Measurements from ENCODE around the gene ZG16B. TPM values are rescaled to one million over a fixed set of nuclear protein-coding genes. Genes with fewer than 3 reads are reported as not detected.

ZG16B gene
- total RNA-seq, 6 experiments from 2014 or later, result 0.24 to 1.6 (median 0.50) TPM; not detected in 2

DNA sequence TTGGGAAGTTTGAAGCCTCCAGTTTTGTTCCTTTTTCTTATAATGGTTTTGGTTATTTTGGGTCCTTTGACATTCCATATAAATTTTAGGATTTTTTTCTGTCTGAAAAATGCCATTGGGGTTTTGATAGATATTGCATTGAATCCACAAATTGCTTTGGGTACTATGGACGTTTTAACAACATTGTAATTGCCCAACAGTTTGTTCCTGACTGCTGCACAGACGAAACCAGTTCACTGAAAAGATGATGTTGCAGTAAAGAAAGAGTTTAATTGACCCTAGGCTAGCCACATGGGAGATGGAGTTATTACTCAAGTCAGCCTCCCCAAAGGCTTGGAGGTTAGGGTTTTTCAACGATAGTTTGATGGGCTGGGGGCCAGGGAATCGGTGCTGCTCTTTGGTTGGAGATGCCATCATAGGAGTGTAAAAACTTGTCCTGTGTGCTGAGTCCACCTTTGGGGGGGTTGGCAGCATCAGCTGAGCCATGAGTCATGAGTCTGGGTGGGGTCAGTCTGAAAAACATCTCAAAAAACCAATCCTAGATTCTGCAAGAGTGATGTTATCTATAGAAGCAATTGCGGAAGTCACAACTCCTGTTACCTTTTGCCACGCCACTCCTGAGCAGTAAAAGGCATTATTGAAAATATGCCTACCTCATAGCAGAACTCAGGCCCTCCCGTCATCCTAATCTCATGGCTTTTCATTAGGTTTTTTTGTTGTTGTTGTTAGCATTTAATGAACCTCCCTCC lies 34.5 kb upstream of the ZG16B start:
- 42% methylated on average over 7 of the region's 7 CpGs for WGBS (ENCODE audit: insufficient coverage, low coverage, low lambda C conversion rate, missing lambda C conversion rate)
- peak in 1 of 3 donors; percentile 1 for DNase-seq
- Histone ChIP-seq H3K27ac (no peak overlapping the region), H3K36me3 (no peaks in the 10 kb centered on the region), H3K27me3 (no peaks in the 10 kb centered on the region), H3K4me1 (no peaks in the 10 kb centered on the region), H3K9me3 (no peaks in the 10 kb centered on the region), H3K4me3 (no peak overlapping the region)
- TF ChIP-seq, protein P1, sequence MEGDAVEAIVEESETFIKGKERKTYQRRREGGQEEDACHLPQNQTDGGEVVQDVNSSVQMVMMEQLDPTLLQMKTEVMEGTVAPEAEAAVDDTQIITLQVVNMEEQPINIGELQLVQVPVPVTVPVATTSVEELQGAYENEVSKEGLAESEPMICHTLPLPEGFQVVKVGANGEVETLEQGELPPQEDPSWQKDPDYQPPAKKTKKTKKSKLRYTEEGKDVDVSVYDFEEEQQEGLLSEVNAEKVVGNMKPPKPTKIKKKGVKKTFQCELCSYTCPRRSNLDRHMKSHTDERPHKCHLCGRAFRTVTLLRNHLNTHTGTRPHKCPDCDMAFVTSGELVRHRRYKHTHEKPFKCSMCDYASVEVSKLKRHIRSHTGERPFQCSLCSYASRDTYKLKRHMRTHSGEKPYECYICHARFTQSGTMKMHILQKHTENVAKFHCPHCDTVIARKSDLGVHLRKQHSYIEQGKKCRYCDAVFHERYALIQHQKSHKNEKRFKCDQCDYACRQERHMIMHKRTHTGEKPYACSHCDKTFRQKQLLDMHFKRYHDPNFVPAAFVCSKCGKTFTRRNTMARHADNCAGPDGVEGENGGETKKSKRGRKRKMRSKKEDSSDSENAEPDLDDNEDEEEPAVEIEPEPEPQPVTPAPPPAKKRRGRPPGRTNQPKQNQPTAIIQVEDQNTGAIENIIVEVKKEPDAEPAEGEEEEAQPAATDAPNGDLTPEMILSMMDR (IDR thresholded peaks at IDR 0.05), result no peak
- no peak for TF ChIP-seq POLR2A (IDR thresholded peaks at IDR 0.05)
- intact Hi-C loops (cut with DNase I), result no loop called here
- ATAC-seq, result no peak

DNA sequence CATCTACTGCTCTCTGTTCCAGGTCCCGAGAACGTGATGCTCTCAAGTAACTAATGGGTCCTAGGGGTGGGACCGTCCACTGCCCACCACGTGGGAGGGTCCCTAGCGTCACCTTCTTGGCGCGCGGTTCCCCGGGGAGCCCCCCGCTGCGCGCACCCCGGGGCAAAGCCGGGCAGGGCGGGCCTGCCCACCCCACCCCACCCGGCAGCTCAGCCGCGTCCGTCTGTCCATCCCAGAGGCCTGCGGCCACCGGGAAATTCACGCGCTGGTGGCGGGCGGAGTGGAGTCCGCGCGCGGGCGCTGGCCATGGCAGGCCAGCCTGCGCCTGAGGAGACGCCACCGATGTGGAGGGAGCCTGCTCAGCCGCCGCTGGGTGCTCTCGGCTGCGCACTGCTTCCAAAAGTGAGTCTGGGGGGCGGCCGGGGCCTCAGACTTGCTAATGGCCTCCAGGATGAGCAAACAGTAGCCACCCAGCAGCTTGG lies 31.3 kb upstream of the ZG16B start:
- intact Hi-C loops (cut with DNase I), result no loop called here
- TF ChIP-seq, protein P1 (IDR thresholded peaks at IDR 0.05), result no peak
- TF ChIP-seq POLR2A (IDR thresholded peaks at IDR 0.05), result no peak

DNA sequence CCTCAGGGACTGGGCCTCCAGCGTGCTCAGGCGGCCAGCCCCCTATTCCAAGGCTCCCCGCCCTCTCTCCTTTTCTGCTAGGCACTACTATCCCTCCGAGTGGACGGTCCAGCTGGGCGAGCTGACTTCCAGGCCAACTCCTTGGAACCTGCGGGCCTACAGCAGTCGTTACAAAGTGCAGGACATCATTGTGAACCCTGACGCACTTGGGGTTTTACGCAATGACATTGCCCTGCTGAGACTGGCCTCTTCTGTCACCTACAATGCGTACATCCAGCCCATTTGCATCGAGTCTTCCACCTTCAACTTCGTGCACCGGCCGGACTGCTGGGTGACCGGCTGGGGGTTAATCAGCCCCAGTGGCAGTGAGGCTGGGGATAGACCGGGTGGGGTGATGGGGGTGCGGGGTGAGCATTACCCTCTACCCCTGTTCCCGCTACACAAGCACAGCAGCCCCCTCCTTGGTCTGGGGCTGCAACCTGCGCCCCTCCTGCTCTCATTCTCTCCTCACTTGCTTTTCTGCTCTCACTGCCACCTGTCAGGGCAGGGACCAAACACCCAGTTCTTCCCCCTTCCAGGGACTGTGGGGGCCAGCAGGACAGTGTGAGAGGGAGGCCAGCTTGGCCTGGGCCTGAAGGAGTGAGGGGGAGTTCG lies 30.8 kb upstream of the ZG16B start:
- no peak overlapping the region for H3K4me3 ChIP-seq
- no peaks in the 10 kb centered on the region for H3K4me1 ChIP-seq
- intact Hi-C loops (cut with DNase I), result no loop called here
- DNase-seq (peak in 1 of 3 donors; percentile 28), ATAC-seq (no peak)
- H3K9me3 ChIP-seq, result no peaks in the 10 kb centered on the region
- no peak overlapping the region for H3K27ac ChIP-seq
- WGBS (ENCODE audit: insufficient coverage, low coverage, low lambda C conversion rate, missing lambda C conversion rate), result 80% methylated on average over 8 of the region's 21 CpGs
- no peaks in the 10 kb centered on the region for H3K36me3 ChIP-seq
- no peaks in the 10 kb centered on the region for H3K27me3 ChIP-seq
- TF ChIP-seq, protein P1 (IDR thresholded peaks at IDR 0.05), result no peak
- no peak for TF ChIP-seq POLR2A (IDR thresholded peaks at IDR 0.05)

More for the DNA sequence above, 31.3 kb upstream of the ZG16B start:
- DNase-seq, result no peak
- H3K27ac ChIP-seq, result no peak overlapping the region
- no CpG with 5 or more reads among the region's 39 CpGs for WGBS (ENCODE audit: insufficient coverage, low coverage, low lambda C conversion rate, missing lambda C conversion rate)
- H3K9me3 ChIP-seq, result no peaks in the 10 kb centered on the region
- no peak overlapping the region for H3K4me3 ChIP-seq
- no peaks in the 10 kb centered on the region for H3K4me1 ChIP-seq
- no peaks in the 10 kb centered on the region for H3K36me3 ChIP-seq
- no peak for ATAC-seq
- H3K27me3 ChIP-seq, result no peaks in the 10 kb centered on the region

DNA sequence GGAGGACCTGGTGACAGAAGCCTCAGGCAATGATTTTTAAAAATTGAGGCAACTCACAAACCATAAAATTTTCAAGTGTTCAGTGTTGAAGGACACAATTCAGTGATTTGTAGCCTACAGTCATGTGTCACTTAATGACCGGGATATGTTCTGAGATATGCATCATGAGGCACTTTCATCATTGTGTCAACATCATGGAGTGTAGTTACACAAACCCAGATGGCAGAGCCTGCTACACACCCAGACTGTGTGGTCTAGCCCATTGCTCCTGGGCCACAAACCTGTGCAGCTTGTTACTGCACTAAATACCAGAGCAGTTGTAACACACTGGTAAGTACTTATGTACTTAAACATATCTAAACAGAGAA lies 30.3 kb upstream of the ZG16B start:
- Histone ChIP-seq H3K27me3 (no peaks in the 10 kb centered on the region), H3K9me3 (no peaks in the 10 kb centered on the region), H3K4me3 (no peak overlapping the region), H3K36me3 (no peaks in the 10 kb centered on the region), H3K4me1 (no peaks in the 10 kb centered on the region), H3K27ac (no peak overlapping the region)
- intact Hi-C loops (cut with DNase I), result no loop called here
- ATAC-seq (no peak), DNase-seq (no peak)
- 67% methylated on average over 1 of the region's 1 CpG for WGBS (ENCODE audit: insufficient coverage, low coverage, low lambda C conversion rate, missing lambda C conversion rate)
- TF ChIP-seq POLR2A (IDR thresholded peaks at IDR 0.05), result no peak
- TF ChIP-seq, protein P1 (IDR thresholded peaks at IDR 0.05), result no peak

Measured in right lobe of liver (tissue), 6 donors.